NT2/D1 (cell line): Measurements from ENCODE around the gene PATJ.

Experiments
- SUZ12 ChIP-seq: IDR thresholded peaks from 2 replicates; pipeline ENCODE4 v1.6.1; 2011; ENCODE audit not compliant: insufficient read length, insufficient read depth; ENCODE audit errors: extremely low read depth
- YY1 ChIP-seq: IDR thresholded peaks from 2 replicates; pipeline ENCODE4 v1.6.1; 2011; ENCODE audit not compliant: insufficient read length, insufficient read depth
- ZNF274 ChIP-seq: IDR thresholded peaks from 2 replicates; pipeline ENCODE4 v1.6.1; 2011; ENCODE audit warnings: mild to moderate bottlenecking, low read depth, low read length

- no peak for TF ChIP-seq ZNF274
- no peak for TF ChIP-seq SUZ12
- TF ChIP-seq YY1, result no peak
These were observed 220.4 kb downstream of the PATJ start for GRCh38 chr1:61962631-61963030.
